Measurements from ENCODE around the gene ACOX1.

ACOX1 gene

GRCh38 chr17:75917141-75917916 lies 61.6 kb downstream of the ACOX1 start:
- peaks cover 9% of the 10 kb centered on the region for H3K4me1 ChIP-seq (ENCODE audit: low read depth, poor library complexity, severe bottlenecking)
- H3K4me3 ChIP-seq (IDR thresholded peaks at IDR 0.05; ENCODE audit: insufficient read depth, low read depth, low read length), result no peak overlapping the region
- H2AFZ ChIP-seq (ENCODE audit: low read depth), result no peak overlapping the region
- no peak overlapping the region for H3K9ac ChIP-seq
- TF ChIP-seq CTCF (conservative IDR thresholded peaks at IDR 0.05; ENCODE audit: low read depth, low read length), result no peak
- H4K20me1 ChIP-seq (ENCODE audit: insufficient read depth), result no peaks in the 10 kb centered on the region
- H3K36me3 ChIP-seq (ENCODE audit: insufficient read depth), result no peaks in the 10 kb centered on the region
- H3K27me3 ChIP-seq (ENCODE audit: insufficient read depth, low read depth), result no peaks in the 10 kb centered on the region
- no peaks in the 10 kb centered on the region for H3K79me2 ChIP-seq (ENCODE audit: insufficient read depth, low read depth)
- H3K27ac ChIP-seq, result no peak overlapping the region
- H3K4me2 ChIP-seq, result no peak overlapping the region

- Histone ChIP-seq H3K9ac (no peak overlapping the region), H3K36me3 (ENCODE audit: insufficient read depth) (no peaks in the 10 kb centered on the region), H3K4me2 (no peak overlapping the region), H4K20me1 (ENCODE audit: insufficient read depth) (no peaks in the 10 kb centered on the region), H3K79me2 (ENCODE audit: insufficient read depth, low read depth) (no peaks in the 10 kb centered on the region), H3K27me3 (ENCODE audit: insufficient read depth, low read depth) (no peaks in the 10 kb centered on the region), H2AFZ (ENCODE audit: low read depth) (no peak overlapping the region), H3K27ac (no peak overlapping the region), H3K4me3 (IDR thresholded peaks at IDR 0.05; ENCODE audit: insufficient read depth, low read depth, low read length) (no peak overlapping the region), H3K4me1 (ENCODE audit: low read depth, poor library complexity, severe bottlenecking) (peaks cover 30% of the 10 kb centered on the region)
- TF ChIP-seq CTCF (conservative IDR thresholded peaks at IDR 0.05; ENCODE audit: low read depth, low read length), result no peak
Observed at GRCh38 chr17:75915268-75915667, 63.7 kb downstream of the ACOX1 start.

- no peaks in the 10 kb centered on the region for H3K36me3 ChIP-seq (ENCODE audit: insufficient read depth)
- H3K4me1 ChIP-seq (ENCODE audit: low read depth, poor library complexity, severe bottlenecking), result peaks cover 35% of the 10 kb centered on the region
Observed at GRCh38 chr17:75914643-75915267, 64.2 kb downstream of the ACOX1 start.

GRCh38 chr17:75913537-75914210 lies 65.3 kb downstream of the ACOX1 start:
- Histone ChIP-seq H3K27me3 (ENCODE audit: insufficient read depth, low read depth) (no peaks in the 10 kb centered on the region), H3K4me1 (ENCODE audit: low read depth, poor library complexity, severe bottlenecking) (peaks cover 46% of the 10 kb centered on the region), H3K9ac (no peak overlapping the region), H3K27ac (no peak overlapping the region), H2AFZ (ENCODE audit: low read depth) (no peak overlapping the region), H3K79me2 (ENCODE audit: insufficient read depth, low read depth) (no peaks in the 10 kb centered on the region), H3K36me3 (ENCODE audit: insufficient read depth) (no peaks in the 10 kb centered on the region), H4K20me1 (ENCODE audit: insufficient read depth) (no peaks in the 10 kb centered on the region), H3K4me2 (no peak overlapping the region), H3K4me3 (IDR thresholded peaks at IDR 0.05; ENCODE audit: insufficient read depth, low read depth, low read length) (no peak overlapping the region)
- no peak for TF ChIP-seq CTCF (conservative IDR thresholded peaks at IDR 0.05; ENCODE audit: low read depth, low read length)

More at GRCh38 chr17:75914643-75915267, 64.2 kb downstream of the ACOX1 start:
- Histone ChIP-seq H3K9ac (no peak overlapping the region), H3K4me2 (no peak overlapping the region), H4K20me1 (ENCODE audit: insufficient read depth) (no peaks in the 10 kb centered on the region), H3K27ac (no peak overlapping the region), H2AFZ (ENCODE audit: low read depth) (no peak overlapping the region), H3K27me3 (ENCODE audit: insufficient read depth, low read depth) (no peaks in the 10 kb centered on the region), H3K4me3 (IDR thresholded peaks at IDR 0.05; ENCODE audit: insufficient read depth, low read depth, low read length) (no peak overlapping the region), H3K79me2 (ENCODE audit: insufficient read depth, low read depth) (no peaks in the 10 kb centered on the region)
- no peak for TF ChIP-seq CTCF (conservative IDR thresholded peaks at IDR 0.05; ENCODE audit: low read depth, low read length)
